ENCODE data around the gene CFC1. TPM values are rescaled to one million over a fixed set of nuclear protein-coding genes. Genes with fewer than 3 reads are reported as not detected.
"Not testable (repeated sequence)": the region's sequence is repeated elsewhere in the genome, so short reads cannot be mapped to it uniquely, and the experiment has no call there.

CFC1 gene
- total RNA-seq, 2 experiments from 2014 or later: not detected

GRCh38 chr2:130594011-130594410, 5.4 kb downstream of the CFC1 start:
- POLR2A ChIA-PET; H3K27ac Mint-ChIP-seq; DNase-seq; H3K27me3 Mint-ChIP-seq; H3K36me3 Mint-ChIP-seq (ENCODE audit: low read depth); H3K9me3 Mint-ChIP-seq; CTCF ChIA-PET; H3K4me1 Mint-ChIP-seq; H3K4me3 Mint-ChIP-seq: not testable (repeated sequence)

- DNase-seq; POLR2A ChIA-PET; H3K27me3 Mint-ChIP-seq; H3K4me1 Mint-ChIP-seq; H3K27ac Mint-ChIP-seq; H3K36me3 Mint-ChIP-seq (ENCODE audit: low read depth); H3K9me3 Mint-ChIP-seq; H3K4me3 Mint-ChIP-seq; CTCF ChIA-PET: not testable (repeated sequence)
Observed at GRCh38 chr2:130592791-130593414, 6.5 kb downstream of the CFC1 start.

GRCh38 chr2:130590842-130591359, 8.5 kb downstream of the CFC1 start:
- DNase-seq; H3K36me3 Mint-ChIP-seq (ENCODE audit: low read depth): not testable (repeated sequence)

GRCh38 chr2:130590170-130590841, 9.1 kb downstream of the CFC1 start:
- H3K27ac Mint-ChIP-seq; H3K9me3 Mint-ChIP-seq; DNase-seq; H3K4me3 Mint-ChIP-seq; POLR2A ChIA-PET; H3K4me1 Mint-ChIP-seq; H3K27me3 Mint-ChIP-seq; CTCF ChIA-PET; H3K36me3 Mint-ChIP-seq (ENCODE audit: low read depth): not testable (repeated sequence)

More at GRCh38 chr2:130590842-130591359, 8.5 kb downstream of the CFC1 start:
- H3K4me1 Mint-ChIP-seq, POLR2A ChIA-PET, H3K9me3 Mint-ChIP-seq, CTCF ChIA-PET, H3K4me3 Mint-ChIP-seq, H3K27ac Mint-ChIP-seq, H3K27me3 Mint-ChIP-seq: not testable (repeated sequence)

GRCh38 chr2:130588688-130589458, 10.5 kb downstream of the CFC1 start:
- H3K4me1 Mint-ChIP-seq; H3K4me3 Mint-ChIP-seq; H3K27me3 Mint-ChIP-seq; H3K36me3 Mint-ChIP-seq (ENCODE audit: low read depth); H3K27ac Mint-ChIP-seq; DNase-seq; CTCF ChIA-PET; POLR2A ChIA-PET; H3K9me3 Mint-ChIP-seq: not testable (repeated sequence)

GRCh38 chr2:130584726-130585125, 14.6 kb downstream of the CFC1 start:
- H3K9me3 Mint-ChIP-seq: not testable (repeated sequence)

GRCh38 chr2:130583582-130583981, 15.8 kb downstream of the CFC1 start:
- H3K9me3 Mint-ChIP-seq; H3K36me3 Mint-ChIP-seq (ENCODE audit: low read depth); H3K27ac Mint-ChIP-seq; H3K4me1 Mint-ChIP-seq; H3K4me3 Mint-ChIP-seq; POLR2A ChIA-PET; CTCF ChIA-PET; DNase-seq; H3K27me3 Mint-ChIP-seq: not testable (repeated sequence)

More at GRCh38 chr2:130584726-130585125, 14.6 kb downstream of the CFC1 start:
- H3K4me3 Mint-ChIP-seq; POLR2A ChIA-PET; H3K27ac Mint-ChIP-seq; DNase-seq; CTCF ChIA-PET; H3K27me3 Mint-ChIP-seq; H3K36me3 Mint-ChIP-seq (ENCODE audit: low read depth); H3K4me1 Mint-ChIP-seq: not testable (repeated sequence)

GRCh38 chr2:130582970-130583369, 16.4 kb downstream of the CFC1 start:
- H3K27me3 Mint-ChIP-seq; H3K36me3 Mint-ChIP-seq (ENCODE audit: low read depth); H3K9me3 Mint-ChIP-seq; POLR2A ChIA-PET; DNase-seq; H3K4me3 Mint-ChIP-seq; H3K27ac Mint-ChIP-seq; CTCF ChIA-PET; H3K4me1 Mint-ChIP-seq: not testable (repeated sequence)

GRCh38 chr2:130581491-130581890, 17.9 kb downstream of the CFC1 start:
- H3K36me3 Mint-ChIP-seq (ENCODE audit: low read depth); H3K4me3 Mint-ChIP-seq; DNase-seq; H3K9me3 Mint-ChIP-seq; H3K27ac Mint-ChIP-seq; CTCF ChIA-PET; H3K27me3 Mint-ChIP-seq; POLR2A ChIA-PET; H3K4me1 Mint-ChIP-seq: not testable (repeated sequence)

- H3K36me3 Mint-ChIP-seq (ENCODE audit: low read depth); H3K9me3 Mint-ChIP-seq; H3K4me3 Mint-ChIP-seq; H3K27ac Mint-ChIP-seq; DNase-seq; CTCF ChIA-PET; H3K4me1 Mint-ChIP-seq; H3K27me3 Mint-ChIP-seq; POLR2A ChIA-PET: not testable (repeated sequence)
Observed at GRCh38 chr2:130579121-130579520, 20.3 kb downstream of the CFC1 start.

- H3K36me3 Mint-ChIP-seq (ENCODE audit: low read depth); H3K27ac Mint-ChIP-seq; DNase-seq; H3K9me3 Mint-ChIP-seq; H3K27me3 Mint-ChIP-seq; H3K4me1 Mint-ChIP-seq; POLR2A ChIA-PET; CTCF ChIA-PET; H3K4me3 Mint-ChIP-seq: not testable (repeated sequence)
Observed at GRCh38 chr2:130577559-130577958, 21.8 kb downstream of the CFC1 start.

GRCh38 chr2:130576209-130576784, 23.1 kb downstream of the CFC1 start:
- H3K27me3 Mint-ChIP-seq; POLR2A ChIA-PET; H3K4me3 Mint-ChIP-seq; H3K36me3 Mint-ChIP-seq (ENCODE audit: low read depth); H3K9me3 Mint-ChIP-seq; CTCF ChIA-PET; H3K27ac Mint-ChIP-seq; DNase-seq; H3K4me1 Mint-ChIP-seq: not testable (repeated sequence)

- DNase-seq; H3K36me3 Mint-ChIP-seq (ENCODE audit: low read depth); H3K4me3 Mint-ChIP-seq; H3K27ac Mint-ChIP-seq; H3K4me1 Mint-ChIP-seq; CTCF ChIA-PET; H3K27me3 Mint-ChIP-seq; H3K9me3 Mint-ChIP-seq; POLR2A ChIA-PET: not testable (repeated sequence)
Observed at GRCh38 chr2:130574230-130574629, 25.1 kb downstream of the CFC1 start.

Measured in activated CD4-positive, alpha-beta T cell treated with anti-CD3 and anti-CD28 coated beads, Interleukin-2, amount 10 ng/mL, durations not matched to agents 7 days and 5 days (primary cell).